CD4-positive, alpha-beta memory T cell (primary cell): ENCODE results near the gene CTLA4. TPM values are rescaled to one million over a fixed set of nuclear protein-coding genes. Genes with fewer than 3 reads are reported as not detected.
A peak's percentile ranks its signal among the peaks of the same experiment; 100 is the strongest.

ENCODE experiments used
- CTCF ChIA-PET: fragments of 350-600 bp; sonication (Branson Sonifier 250); formaldehyde crosslinking; loops from one replicate; lab custom pipeline; 2021; ENCODE audit warnings: inconsistent platforms; ENCODE audit not compliant: partially characterized antibody; lab: Charles Lee
- POLR2A ChIA-PET: fragments of 350-600 bp; sonication (Branson Sonifier 250); formaldehyde crosslinking; loops from one replicate; lab custom pipeline; 2021; ENCODE audit not compliant: partially characterized antibody; lab: Charles Lee
- DNase-seq, 5 donors: peaks; one replicate each; pipeline versions ENCODE4 v3.0.0 to v3.0.0-alpha.2; 2020 to 2022; ENCODE audit warnings: mixed read lengths in 1 of 5
- H3K27ac ChIP-seq: one replicate; pipeline ENCODE4 v1.7.0; 2013; ENCODE audit warnings: low read depth, low read length
- H3K27me3 ChIP-seq: 2 replicates; pipeline ENCODE4 v1.7.0; 2013; ENCODE audit warnings: mild to moderate bottlenecking, low read length, moderate library complexity; ENCODE audit not compliant: insufficient read depth
- H3K36me3 ChIP-seq: 2 replicates; pipeline ENCODE4 v1.7.0; 2013; ENCODE audit warnings: mild to moderate bottlenecking, low read length, moderate library complexity; ENCODE audit not compliant: insufficient read depth
- H3K4me1 ChIP-seq: 2 replicates; pipeline ENCODE4 v1.7.0; 2013; ENCODE audit warnings: mild to moderate bottlenecking, low read length, moderate library complexity; ENCODE audit not compliant: insufficient read depth
- H3K4me3 ChIP-seq, 2 donors: one replicate each; pipeline ENCODE4 v1.7.0; 2013; ENCODE audit warnings: low read length in 2 of 2, mild to moderate bottlenecking in 1 of 2
- H3K9me3 ChIP-seq, 2 donors: one replicate each; pipeline ENCODE4 v1.7.0; 2013; ENCODE audit warnings: low read length in 2 of 2, control low read depth in 1 of 2; ENCODE audit not compliant: control insufficient read depth in 1 of 2
- H3K27ac Mint-ChIP-seq, 7 donors: one replicate each; pipeline ENCODE4 v1.8.0; 2020 to 2021; ENCODE audit warnings: mixed read lengths in 7 of 7, mild to moderate bottlenecking in 6 of 7, inconsistent platforms in 3 of 7, moderate library complexity in 3 of 7
- H3K27me3 Mint-ChIP-seq, 2 donors: one replicate each; pipeline ENCODE4 v1.8.0; 2020 to 2021; ENCODE audit warnings: mixed read lengths in 2 of 2
- H3K36me3 Mint-ChIP-seq, 2 donors: one replicate each; pipeline ENCODE4 v1.8.0; 2020 to 2021; ENCODE audit warnings: mixed read lengths in 2 of 2, inconsistent platforms in 1 of 2, mild to moderate bottlenecking in 1 of 2
- H3K4me1 Mint-ChIP-seq, 4 donors: one replicate each; pipeline ENCODE4 v1.8.0; 2020 to 2021; ENCODE audit warnings: mixed read lengths in 4 of 4, mild to moderate bottlenecking in 1 of 4
- H3K4me3 Mint-ChIP-seq, 8 donors: one replicate each; pipeline ENCODE4 v1.8.0; 2020 to 2021; ENCODE audit warnings: mixed read lengths in 8 of 8, mild to moderate bottlenecking in 7 of 8, moderate library complexity in 6 of 8, inconsistent platforms in 3 of 8
- H3K9me3 Mint-ChIP-seq, 8 donors: one replicate each; pipeline ENCODE4 v1.8.0; 2020 to 2021; ENCODE audit warnings: mixed read lengths in 8 of 8, mild to moderate bottlenecking in 5 of 8, inconsistent platforms in 3 of 8, moderate library complexity in 1 of 8
- intact Hi-C: fragments of 100-400 bp; cut with micrococcal nuclease; formaldehyde crosslinking; loops from one replicate; pipeline ENCODE4 v1.15.1; 2023
- polyA plus RNA-seq, 2 donors: library from polyadenylated mRNA; unstranded; fragments of 300-500 nt; fragmentation: Illumina TruSeq; gene quantifications; one replicate each; pipeline ENCODE4 v1.2.3, GENCODE V29; 2021
- total RNA-seq, 2 experiments: library from RNA; stranded (reverse); gene quantifications; one replicate each; pipeline ENCODE4 v1.2.3, GENCODE V29; 2021

Gene CTLA4
- total and polyA plus RNA-seq, 4 experiments from 2014 or later, result 7.6 to 20.4 (median 13.7) TPM

DNA sequence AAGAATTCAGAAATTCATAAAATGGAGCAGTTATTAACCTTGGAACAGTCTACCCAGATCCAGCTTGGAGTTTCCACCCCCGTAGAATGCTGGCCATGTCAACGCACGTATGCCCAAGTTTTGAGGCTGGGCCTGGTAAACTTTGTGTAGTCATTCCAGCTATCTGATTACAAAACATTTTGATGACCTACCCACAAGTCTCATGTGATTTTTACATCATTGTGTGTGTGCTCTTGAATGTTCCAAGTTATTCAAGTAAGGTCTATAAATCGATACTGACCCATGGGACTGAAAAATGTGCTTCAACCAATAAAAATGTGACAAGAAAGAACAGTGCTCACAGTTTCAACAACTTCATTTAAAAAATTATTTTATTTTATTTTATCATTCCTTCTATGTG is 36.5 kb downstream of the CTLA4 start:
- DNase-seq, result no peak
- ChIA-PET POLR2A (no interaction called here), CTCF (interaction anchor here (0.9 to 1.8 kb wide), 5 partner anchors 36 to 419 kb away, joined by 3 to 6 read pairs (median 5); partner anchors contain the start of gene CTLA4)
- H3K4me3 Mint-ChIP-seq, result no peak overlapping the region
- peaks cover 9 to 13% of the 10 kb centered on the region in 2 donors for H3K36me3 Mint-ChIP-seq
- Histone ChIP-seq H3K27ac (no peak overlapping the region), H3K27me3 (no peaks in the 10 kb centered on the region), H3K4me1 (peaks cover 5% of the 10 kb centered on the region), H3K36me3 (no peaks in the 10 kb centered on the region), H3K4me3 (no peak overlapping the region), H3K9me3 (peaks cover 0 to 6% of the 10 kb centered on the region in 2 donors)
- no peaks in the 10 kb centered on the region for H3K27me3 Mint-ChIP-seq
- peaks cover 0 to 24% (median 20%) of the 10 kb centered on the region in 8 donors for H3K9me3 Mint-ChIP-seq
- H3K27ac Mint-ChIP-seq, result no peak overlapping the region
- peaks cover 0 to 11% (median 6%) of the 10 kb centered on the region in 4 donors for H3K4me1 Mint-ChIP-seq
- intact Hi-C loops, result loop anchor here (10.0 kb wide), 1 partner anchor 1069 kb away; no protein-coding TSS in a partner anchor

DNA sequence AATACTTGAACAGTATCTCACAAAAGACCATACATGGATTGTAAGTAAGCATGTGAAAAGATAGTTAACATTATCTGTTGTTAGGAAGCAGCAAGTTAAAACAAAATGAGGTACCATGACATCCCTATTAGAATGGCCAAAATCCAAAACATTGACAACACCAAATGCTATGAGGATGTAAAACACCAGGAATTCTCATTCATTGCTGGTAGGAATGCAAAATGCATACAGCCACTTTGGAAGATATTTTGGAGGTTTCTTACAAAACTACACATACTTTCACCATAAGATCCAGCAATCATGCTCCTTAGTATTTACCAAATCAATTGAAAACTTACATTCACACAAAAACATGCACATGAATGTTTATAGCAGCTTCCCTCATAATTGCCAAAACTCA is 38.1 kb downstream of the CTLA4 start:
- no peaks in the 10 kb centered on the region for H3K36me3 ChIP-seq
- peaks cover 18% of the 10 kb centered on the region for H3K4me1 ChIP-seq
- no peaks in the 10 kb centered on the region for H3K27me3 Mint-ChIP-seq
- peaks cover 7 to 12% of the 10 kb centered on the region in 2 donors for H3K36me3 Mint-ChIP-seq
- no peaks in the 10 kb centered on the region for H3K27me3 ChIP-seq
- ChIA-PET POLR2A (interaction anchor here (0.9 kb wide), 1 partner anchor 26 kb away, joined by 3 read pairs; no protein-coding TSS in a partner anchor), CTCF (interaction anchor here (1.2 to 1.3 kb wide), 3 partner anchors 36 to 90 kb away, joined by 3 to 7 read pairs (median 4); no protein-coding TSS in a partner anchor)
- no peak for DNase-seq
- H3K9me3 Mint-ChIP-seq, result peaks cover 0 to 24% (median 18%) of the 10 kb centered on the region in 8 donors
- H3K4me1 Mint-ChIP-seq, result peaks cover 6 to 21% (median 12%) of the 10 kb centered on the region in 4 donors
- no peak overlapping the region for H3K4me3 ChIP-seq
- peaks cover 0 to 6% of the 10 kb centered on the region in 2 donors for H3K9me3 ChIP-seq
- no peak overlapping the region for H3K27ac ChIP-seq
- H3K27ac Mint-ChIP-seq, result no peak overlapping the region
- intact Hi-C loops, result loop anchor here (5.0 to 10.0 kb wide), 2 partner anchors 678 to 1071 kb away; no protein-coding TSS in a partner anchor
- H3K4me3 Mint-ChIP-seq, result no peak overlapping the region

DNA sequence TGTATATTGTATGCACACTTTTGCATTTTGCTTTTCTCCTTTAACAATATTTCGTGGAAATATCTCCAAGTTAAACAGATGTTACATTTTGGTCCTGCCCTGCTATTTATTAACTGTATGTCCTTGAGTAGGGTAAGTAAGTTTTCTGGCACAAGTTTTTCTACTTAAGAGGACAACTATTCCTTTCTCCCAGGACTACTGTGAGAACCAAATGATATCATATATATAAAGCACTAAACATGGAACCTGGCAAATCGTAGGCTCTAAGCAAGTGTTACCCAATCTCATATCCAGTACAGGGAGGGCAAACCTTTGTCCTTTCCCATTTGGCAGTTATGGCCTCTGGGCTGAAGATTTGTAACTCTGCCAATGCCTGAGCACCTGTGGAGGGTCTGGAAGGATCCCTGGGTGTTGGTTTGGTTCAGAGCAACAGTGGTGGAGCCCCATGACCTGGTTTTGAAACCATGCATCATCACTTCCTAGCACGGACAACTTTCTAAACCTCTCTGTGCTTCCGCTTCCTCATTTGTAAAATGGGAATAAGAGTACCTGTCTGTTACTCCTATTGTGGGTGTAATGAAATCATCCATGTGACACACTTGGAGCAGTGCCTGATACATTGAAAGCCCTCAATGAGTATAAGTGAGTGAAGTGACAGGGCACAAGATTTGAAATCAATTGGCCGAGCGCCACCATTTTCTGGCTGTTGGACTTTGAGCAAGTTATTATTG is 40.7 kb downstream of the CTLA4 start:
- ChIA-PET CTCF (interaction anchor here (2.3 to 4.4 kb wide), 5 partner anchors 10 to 424 kb away, joined by 8 to 72 read pairs (median 19); no protein-coding TSS in a partner anchor), POLR2A (interaction anchor here (1.6 kb wide), 1 partner anchor 34 kb away, joined by 8 read pairs; no protein-coding TSS in a partner anchor)
- peaks cover 6 to 18% (median 12%) of the 10 kb centered on the region in 4 donors for H3K4me1 Mint-ChIP-seq
- no peaks in the 10 kb centered on the region for H3K36me3 ChIP-seq
- no peak overlapping the region for H3K27ac Mint-ChIP-seq
- no peak overlapping the region for H3K4me3 Mint-ChIP-seq
- H3K27ac ChIP-seq, result no peak overlapping the region
- no peak overlapping the region for H3K4me3 ChIP-seq
- peaks cover 0 to 5% (median under 1%) of the 10 kb centered on the region in 8 donors for H3K9me3 Mint-ChIP-seq
- no peaks in the 10 kb centered on the region for H3K36me3 Mint-ChIP-seq
- intact Hi-C loops, result loop anchor here (5.0 to 10.0 kb wide), 2 partner anchors 681 to 1073 kb away; no protein-coding TSS in a partner anchor
- DNase-seq, result no peak
- no peaks in the 10 kb centered on the region for H3K27me3 Mint-ChIP-seq
- no peaks in the 10 kb centered on the region for H3K9me3 ChIP-seq
- no peaks in the 10 kb centered on the region for H3K27me3 ChIP-seq
- H3K4me1 ChIP-seq, result peaks cover 18% of the 10 kb centered on the region

DNA sequence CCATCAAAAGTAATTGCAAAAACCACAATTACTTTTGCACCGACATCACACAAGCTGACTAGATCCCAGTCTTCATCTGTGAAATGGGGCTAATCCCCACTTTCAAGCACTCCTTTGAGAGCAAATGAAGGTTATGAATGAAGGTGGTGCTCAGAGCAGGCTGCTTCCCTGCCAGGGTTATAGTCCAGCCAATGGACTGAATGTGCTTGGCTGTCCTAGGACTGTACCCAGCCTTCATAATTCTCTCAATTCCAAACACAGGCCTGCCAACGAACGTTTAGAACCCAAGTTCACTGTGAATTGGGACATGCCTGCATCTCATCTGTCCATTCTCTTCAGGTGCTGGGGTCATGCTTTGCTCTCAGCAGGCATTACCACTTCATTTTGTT is 41.2 kb downstream of the CTLA4 start:
- POLR2A ChIA-PET, result interaction anchor here (0.9 to 1.9 kb wide), 13 partner anchors 25 to 425 kb away, joined by 3 to 12 read pairs (median 6); partner anchors contain the start of gene CTLA4
- intact Hi-C loops, result loop anchor here (1.0 to 10.0 kb wide), 6 partner anchors 50 to 1074 kb away; no protein-coding TSS in a partner anchor
- Histone ChIP-seq H3K27ac (no peak overlapping the region), H3K36me3 (no peaks in the 10 kb centered on the region), H3K4me1 (peaks cover 18% of the 10 kb centered on the region), H3K27me3 (no peaks in the 10 kb centered on the region), H3K9me3 (no peaks in the 10 kb centered on the region), H3K4me3 (no peak overlapping the region)
- no peak for DNase-seq
- Mint-ChIP-seq H3K27me3 (no peaks in the 10 kb centered on the region), H3K4me3 (peak overlapping the region in 1 of 8 donors; percentile 80), H3K36me3 (no peaks in the 10 kb centered on the region), H3K27ac (no peak overlapping the region), H3K4me1 (peaks cover 6 to 19% (median 12%) of the 10 kb centered on the region in 4 donors), H3K9me3 (peaks cover 0 to 3% (median 0%) of the 10 kb centered on the region in 8 donors)
- CTCF ChIA-PET, result interaction anchor here (0.8 to 4.4 kb wide), 19 partner anchors 8 to 624 kb away, joined by 3 to 72 read pairs (median 6); partner anchors contain the start of gene CTLA4

DNA sequence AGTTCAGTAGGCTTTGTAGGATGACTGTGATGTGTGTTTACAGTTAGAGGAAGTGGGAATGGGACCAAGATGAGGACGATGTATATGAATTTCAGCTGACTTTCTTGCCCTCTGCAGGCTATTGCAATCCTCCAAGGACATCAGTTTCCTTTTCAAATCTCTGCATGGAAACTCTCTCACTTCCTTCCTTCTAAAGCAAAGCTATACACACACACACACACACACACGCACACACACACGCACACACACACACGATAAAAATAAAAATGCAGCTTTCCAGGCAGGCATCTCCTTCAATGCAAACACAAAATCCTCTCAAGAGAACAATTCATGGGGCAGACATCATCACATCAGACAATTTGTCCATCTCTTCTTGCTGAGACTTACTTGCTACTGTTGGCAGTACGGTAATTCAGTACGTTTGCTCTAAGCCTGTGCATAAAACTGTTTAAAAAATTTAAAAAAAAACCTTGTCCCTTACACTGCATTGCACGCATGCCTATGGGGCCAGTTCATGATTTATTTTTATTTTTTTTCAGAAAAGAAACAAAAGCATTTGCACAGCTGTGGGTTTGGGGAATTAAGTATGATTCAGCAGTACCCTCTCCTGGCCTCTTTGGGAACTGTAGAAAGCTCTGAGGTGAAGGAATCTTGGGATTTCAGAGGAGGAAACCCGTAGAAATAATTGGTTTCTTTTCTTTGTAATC is 41.8 kb downstream of the CTLA4 start:
- no peak overlapping the region for H3K4me3 ChIP-seq

DNA sequence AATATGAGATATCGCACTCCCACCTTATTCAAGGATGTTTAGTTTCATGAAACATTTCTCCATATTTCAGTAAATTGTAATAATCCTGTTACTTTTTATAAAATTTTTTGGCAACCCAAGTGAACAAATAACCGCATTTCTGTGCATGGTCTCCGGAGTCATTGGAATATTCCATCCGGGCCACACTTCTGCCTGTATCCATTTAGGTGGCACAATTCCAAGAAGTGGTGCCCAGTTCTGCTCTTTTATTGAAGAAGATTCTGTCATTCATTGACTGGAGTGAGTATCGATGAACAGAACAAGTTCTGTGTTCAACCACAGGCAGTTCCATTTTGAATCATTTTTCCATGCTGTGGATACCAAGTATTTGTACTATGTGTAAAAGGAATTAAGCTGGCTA is 42.4 kb downstream of the CTLA4 start:
- H3K4me3 ChIP-seq, result no peak overlapping the region
- ChIA-PET CTCF (interaction anchor here (0.8 to 4.4 kb wide), 31 partner anchors 9 to 453 kb away, joined by 3 to 72 read pairs (median 5); partner anchors contain the start of genes CD28 and CTLA4), POLR2A (interaction anchor here (0.5 to 1.9 kb wide), 21 partner anchors 30 to 430 kb away, joined by 3 to 12 read pairs (median 4); partner anchors contain the start of gene CTLA4)
- no peaks in the 10 kb centered on the region for H3K9me3 ChIP-seq
- Mint-ChIP-seq H3K36me3 (no peaks in the 10 kb centered on the region), H3K9me3 (peaks cover 0 to 3% (median 0%) of the 10 kb centered on the region in 8 donors), H3K4me1 (peaks cover 10 to 29% (median 20%) of the 10 kb centered on the region in 4 donors), H3K4me3 (peak overlapping the region in 5 of 8 donors; percentile 9 to 80 (median 24)), H3K27ac (no peak overlapping the region), H3K27me3 (no peaks in the 10 kb centered on the region)
- no peak overlapping the region for H3K27ac ChIP-seq
- DNase-seq, result no peak
- peaks cover 22% of the 10 kb centered on the region for H3K4me1 ChIP-seq
- intact Hi-C loops, result loop anchor here (1.0 to 10.0 kb wide), 6 partner anchors 52 to 1075 kb away; no protein-coding TSS in a partner anchor
- H3K36me3 ChIP-seq, result no peaks in the 10 kb centered on the region
- H3K27me3 ChIP-seq, result no peaks in the 10 kb centered on the region

More for the DNA sequence above, 41.8 kb downstream of the CTLA4 start:
- peak overlapping the region; percentile 9 to 80 (median 69) for H3K4me3 Mint-ChIP-seq
- POLR2A ChIA-PET, result interaction anchor here (0.5 to 1.9 kb wide), 22 partner anchors 25 to 430 kb away, joined by 3 to 12 read pairs (median 4); partner anchors contain the start of gene CTLA4
- H3K9me3 ChIP-seq, result no peaks in the 10 kb centered on the region
- no peaks in the 10 kb centered on the region for H3K27me3 ChIP-seq
- peak overlapping the region in 3 of 7 donors; percentile 49 to 93 (median 68) for H3K27ac Mint-ChIP-seq
- no peaks in the 10 kb centered on the region for H3K36me3 Mint-ChIP-seq
- peaks cover 0 to 3% (median 0%) of the 10 kb centered on the region in 8 donors for H3K9me3 Mint-ChIP-seq
- peaks cover 6 to 25% (median 15%) of the 10 kb centered on the region in 4 donors for H3K4me1 Mint-ChIP-seq
- no peak overlapping the region for H3K27ac ChIP-seq
- no peaks in the 10 kb centered on the region for H3K27me3 Mint-ChIP-seq
- DNase-seq, result peak in 4 of 5 donors; percentile 42 to 51 (median 48)
- intact Hi-C loops, result loop anchor here (1.0 to 10.0 kb wide), 6 partner anchors 51 to 1075 kb away; no protein-coding TSS in a partner anchor
- CTCF ChIA-PET, result interaction anchor here (0.8 to 4.4 kb wide), 33 partner anchors 9 to 625 kb away, joined by 3 to 72 read pairs (median 5); partner anchors contain the start of genes CD28 and CTLA4
- peaks cover 18% of the 10 kb centered on the region for H3K4me1 ChIP-seq
- H3K36me3 ChIP-seq, result no peaks in the 10 kb centered on the region
